ENCODE data around the gene CARD10. TPM values are rescaled to one million over a fixed set of nuclear protein-coding genes. Genes with fewer than 3 reads are reported as not detected.
A peak's percentile ranks its signal among the peaks of the same experiment; 100 is the strongest.

CARD10 gene
- total RNA-seq, 4 donors from 2014 or later = 4.0 to 14.0 (median 9.9) TPM

DNA sequence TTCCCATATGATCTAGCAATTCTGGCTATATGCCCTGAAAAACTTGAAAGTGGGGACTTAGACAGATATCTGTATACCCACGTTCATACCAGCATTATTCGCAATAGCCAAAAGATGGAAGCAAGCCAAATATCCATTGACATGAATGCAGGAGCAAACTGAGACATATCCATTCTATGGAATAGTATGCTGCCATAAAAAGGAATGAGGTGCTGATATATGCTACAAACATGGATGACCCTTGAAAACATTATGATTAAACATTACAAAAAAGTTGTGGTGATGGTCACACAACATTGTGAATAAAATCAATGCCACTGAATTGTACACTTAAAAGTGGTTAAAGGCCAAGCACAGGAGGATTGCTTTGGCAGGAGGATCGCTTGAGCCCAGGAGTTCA lies 58.5 kb downstream of the CARD10 start:
- TF ChIP-seq, protein P1, sequence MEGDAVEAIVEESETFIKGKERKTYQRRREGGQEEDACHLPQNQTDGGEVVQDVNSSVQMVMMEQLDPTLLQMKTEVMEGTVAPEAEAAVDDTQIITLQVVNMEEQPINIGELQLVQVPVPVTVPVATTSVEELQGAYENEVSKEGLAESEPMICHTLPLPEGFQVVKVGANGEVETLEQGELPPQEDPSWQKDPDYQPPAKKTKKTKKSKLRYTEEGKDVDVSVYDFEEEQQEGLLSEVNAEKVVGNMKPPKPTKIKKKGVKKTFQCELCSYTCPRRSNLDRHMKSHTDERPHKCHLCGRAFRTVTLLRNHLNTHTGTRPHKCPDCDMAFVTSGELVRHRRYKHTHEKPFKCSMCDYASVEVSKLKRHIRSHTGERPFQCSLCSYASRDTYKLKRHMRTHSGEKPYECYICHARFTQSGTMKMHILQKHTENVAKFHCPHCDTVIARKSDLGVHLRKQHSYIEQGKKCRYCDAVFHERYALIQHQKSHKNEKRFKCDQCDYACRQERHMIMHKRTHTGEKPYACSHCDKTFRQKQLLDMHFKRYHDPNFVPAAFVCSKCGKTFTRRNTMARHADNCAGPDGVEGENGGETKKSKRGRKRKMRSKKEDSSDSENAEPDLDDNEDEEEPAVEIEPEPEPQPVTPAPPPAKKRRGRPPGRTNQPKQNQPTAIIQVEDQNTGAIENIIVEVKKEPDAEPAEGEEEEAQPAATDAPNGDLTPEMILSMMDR (IDR thresholded peaks at IDR 0.05) = no peak
- TF ChIP-seq POLR2AphosphoS5 (IDR thresholded peaks at IDR 0.05) = no peak
- TF ChIP-seq POLR2A (IDR thresholded peaks at IDR 0.05) = no peak
- TF ChIP-seq EP300 (IDR thresholded peaks at IDR 0.05) = no peak
- no peak overlapping the region for H3K27ac ChIP-seq
- no peaks in the 10 kb centered on the region for H3K36me3 ChIP-seq
- no peaks in the 10 kb centered on the region for H3K4me1 ChIP-seq
- peaks cover 98% of the 10 kb centered on the region for H3K27me3 ChIP-seq
- no peaks in the 10 kb centered on the region for H3K9me3 ChIP-seq
- WGBS, 2 donors (ENCODE audit: low coverage in 1 of 2) = 64 to 86% methylated on average over 2 to 3 of the region's 3 CpGs
- H3K4me3 ChIP-seq = no peak overlapping the region
- ATAC-seq = no peak

DNA sequence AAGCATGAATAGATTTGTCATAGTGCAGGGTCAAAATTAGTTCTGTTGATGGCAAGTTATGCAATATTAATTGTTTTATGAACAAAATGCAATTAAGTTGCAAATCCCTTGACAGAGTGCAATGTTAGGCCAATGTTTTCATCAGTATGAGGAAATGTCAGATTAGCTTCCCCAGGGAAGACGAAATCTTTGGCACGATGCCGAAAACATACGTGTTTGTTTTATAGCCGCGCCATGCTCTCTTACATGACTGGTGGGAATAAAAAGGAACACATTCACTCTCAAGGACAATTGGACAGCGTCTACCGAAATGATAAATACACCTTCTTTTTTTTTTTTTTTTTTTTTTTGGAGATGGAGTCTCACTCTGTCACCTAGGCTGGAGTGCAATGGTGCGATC lies 60.0 kb downstream of the CARD10 start:
- 53 to 56% methylated on average over 6 to 9 of the region's 9 CpGs for WGBS, 2 donors (ENCODE audit: low coverage in 1 of 2)
- TF ChIP-seq EP300 (IDR thresholded peaks at IDR 0.05) (no peak), POLR2A (IDR thresholded peaks at IDR 0.05) (no peak), POLR2AphosphoS5 (IDR thresholded peaks at IDR 0.05) (no peak)
- TF ChIP-seq, protein P1 (IDR thresholded peaks at IDR 0.05) = no peak
- no peak overlapping the region for H3K4me3 ChIP-seq
- H3K27me3 ChIP-seq = peaks cover 99% of the 10 kb centered on the region
- no peak overlapping the region for H3K27ac ChIP-seq
- H3K9me3 ChIP-seq = no peaks in the 10 kb centered on the region
- H3K4me1 ChIP-seq = no peaks in the 10 kb centered on the region
- no peak for ATAC-seq
- no peaks in the 10 kb centered on the region for H3K36me3 ChIP-seq

DNA sequence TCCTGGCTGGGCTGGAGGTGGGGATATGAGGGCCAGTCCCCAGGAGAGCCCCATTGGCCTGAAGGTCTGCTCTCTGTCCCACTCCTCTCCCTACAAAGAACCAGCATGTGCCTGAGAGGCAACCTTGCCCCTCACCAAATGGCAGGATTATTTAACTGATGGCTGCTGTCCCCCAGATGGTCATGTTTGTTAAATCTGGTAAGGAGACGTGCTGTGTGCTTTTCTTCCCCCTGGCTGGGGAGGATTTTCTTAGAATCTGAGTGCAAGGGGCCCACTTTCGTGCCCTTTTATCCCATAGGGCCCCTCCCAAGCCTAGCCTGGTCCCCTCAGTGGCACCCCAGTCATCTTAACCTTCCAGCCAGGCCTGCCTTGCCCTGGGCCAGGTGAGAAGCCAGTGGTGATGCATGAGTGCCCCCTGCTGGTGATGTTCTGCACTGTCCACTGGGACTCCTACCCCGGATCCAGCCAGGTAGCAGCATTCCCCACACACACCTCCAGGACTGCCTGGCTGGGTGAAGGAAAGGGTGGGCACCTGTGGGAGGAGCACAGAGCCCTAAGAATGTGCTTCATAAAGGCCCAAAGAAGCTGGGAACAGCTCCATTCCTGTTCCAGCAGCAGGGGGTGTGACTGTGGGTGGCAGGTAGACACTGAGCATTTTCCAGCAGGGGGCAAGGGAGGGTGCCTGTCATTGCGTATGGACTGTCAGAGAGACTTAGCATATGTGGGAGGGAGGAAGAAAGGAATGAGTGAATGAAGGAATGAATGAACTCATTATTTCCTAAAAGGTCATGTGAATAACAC lies 61.9 kb downstream of the CARD10 start:
- 0 to 24% methylated on average over 1 to 4 of the region's 4 CpGs for WGBS, 2 donors (ENCODE audit: low coverage in 1 of 2)
- no peaks in the 10 kb centered on the region for H3K4me1 ChIP-seq
- ATAC-seq = no peak
- no peaks in the 10 kb centered on the region for H3K9me3 ChIP-seq
- TF ChIP-seq POLR2A (IDR thresholded peaks at IDR 0.05) (no peak), EP300 (IDR thresholded peaks at IDR 0.05) (no peak), POLR2AphosphoS5 (IDR thresholded peaks at IDR 0.05) (no peak)
- TF ChIP-seq, protein P1 (IDR thresholded peaks at IDR 0.05) = peak in 3 of 4 experiments; percentile 52 to 79 (median 76)
- no peak overlapping the region for H3K4me3 ChIP-seq
- H3K36me3 ChIP-seq = no peaks in the 10 kb centered on the region
- no peak overlapping the region for H3K27ac ChIP-seq
- H3K27me3 ChIP-seq = peaks cover 97% of the 10 kb centered on the region

DNA sequence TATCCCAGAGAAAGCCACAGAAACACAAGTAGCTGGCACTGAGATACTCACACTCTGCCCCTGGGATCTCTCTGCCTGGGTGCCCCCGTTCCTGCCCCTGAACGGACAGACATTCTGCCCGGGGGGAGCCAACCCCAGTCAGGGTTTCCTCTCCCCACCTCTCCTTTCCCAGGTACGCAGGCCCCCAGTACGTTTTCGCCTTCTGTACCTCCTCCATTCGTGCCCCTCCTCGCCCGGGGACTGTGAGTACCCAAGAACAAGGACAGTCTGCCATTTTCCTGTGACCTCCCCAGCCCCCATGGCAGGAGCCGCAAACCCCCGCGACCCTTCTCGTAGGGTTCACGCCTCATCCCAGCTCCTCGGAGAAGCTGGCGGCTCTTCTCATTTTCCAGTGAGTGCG lies 62.9 kb downstream of the CARD10 start:
- Histone ChIP-seq H3K27me3 (peaks cover 97% of the 10 kb centered on the region), H3K36me3 (no peaks in the 10 kb centered on the region), H3K27ac (no peak overlapping the region), H3K4me3 (no peak overlapping the region), H3K9me3 (peaks cover 0 to 8% (median 0%) of the 10 kb centered on the region in 3 donors), H3K4me1 (no peaks in the 10 kb centered on the region)
- WGBS, 2 donors (ENCODE audit: low coverage in 1 of 2) = 56 to 60% methylated on average over 3 to 10 of the region's 17 CpGs
- TF ChIP-seq POLR2AphosphoS5 (IDR thresholded peaks at IDR 0.05) = no peak
- TF ChIP-seq, protein P1 (IDR thresholded peaks at IDR 0.05) = no peak
- no peak for TF ChIP-seq EP300 (IDR thresholded peaks at IDR 0.05)
- no peak for TF ChIP-seq POLR2A (IDR thresholded peaks at IDR 0.05)
- ATAC-seq = no peak

DNA sequence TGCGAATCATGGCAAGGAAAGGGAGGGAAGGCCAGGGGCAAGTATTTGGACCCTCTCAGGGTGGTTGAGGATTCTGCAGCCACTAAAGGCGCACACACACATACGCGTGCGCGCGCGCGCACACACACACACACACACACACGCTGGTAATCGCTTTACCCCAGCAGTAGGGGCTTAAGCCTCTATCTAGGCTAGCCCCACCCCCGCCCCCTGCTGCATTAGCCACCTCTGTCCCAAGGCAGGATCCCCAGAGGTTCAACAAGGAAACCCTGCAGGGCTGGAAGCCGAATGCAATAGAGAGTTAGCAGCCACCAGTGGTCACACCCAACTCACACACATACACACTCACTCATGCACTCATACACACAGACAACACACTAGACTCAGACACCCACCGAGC lies 63.3 kb downstream of the CARD10 start:
- TF ChIP-seq POLR2A (IDR thresholded peaks at IDR 0.05) = no peak
- no peak for TF ChIP-seq POLR2AphosphoS5 (IDR thresholded peaks at IDR 0.05)
- TF ChIP-seq, protein P1 (IDR thresholded peaks at IDR 0.05) = no peak
- no peak for TF ChIP-seq EP300 (IDR thresholded peaks at IDR 0.05)
- Histone ChIP-seq H3K27ac (no peak overlapping the region), H3K36me3 (no peaks in the 10 kb centered on the region), H3K4me3 (no peak overlapping the region), H3K27me3 (peaks cover 98% of the 10 kb centered on the region), H3K4me1 (no peaks in the 10 kb centered on the region), H3K9me3 (peaks cover 0 to 12% (median 0%) of the 10 kb centered on the region in 3 donors)
- 55 to 60% methylated on average over 4 of the region's 14 CpGs for WGBS, 2 donors (ENCODE audit: low coverage in 1 of 2)
- ATAC-seq = no peak
